HG02588 (cell line): Measurements from ENCODE around the gene ZNF132.
"Not testable (repeated sequence)": the region's sequence is repeated elsewhere in the genome, so short reads cannot be mapped to it uniquely, and the experiment has no call there.

Source experiments
- ATAC-seq: cut with Tn5 transposase; IDR thresholded peaks from one replicate; pipeline ENCODE4 v1.9.1; 2021; ENCODE audit warnings: mild to moderate bottlenecking, moderate library complexity; ENCODE audit not compliant: unreplicated experiment

The ZNF132 gene

GRCh38 chr19:58408152-58409009 lies 31.6 kb downstream of the ZNF132 start, which contains the start of gene ZNF584:
TSS of gene ZNF584 (plus strand) at chr19:58408649. CDS start at chr19:58409148, 499 bp downstream.
- peak; percentile 89 for ATAC-seq

- no peak for ATAC-seq
Measured at GRCh38 chr19:58407658-58408151, 32.2 kb downstream of the ZNF132 start.

- no peak for ATAC-seq
Measured at GRCh38 chr19:58406818-58407657, 32.9 kb downstream of the ZNF132 start.

GRCh38 chr19:58403920-58404478 lies 36.0 kb downstream of the ZNF132 start:
- not testable (repeated sequence) for ATAC-seq

- no peak for ATAC-seq
Measured at GRCh38 chr19:58401840-58402421, 38.0 kb downstream of the ZNF132 start.

GRCh38 chr19:58400916-58401839 lies 38.8 kb downstream of the ZNF132 start:
- peak; percentile 96 for ATAC-seq

- ATAC-seq, result no peak
Measured at GRCh38 chr19:58400316-58400915, 39.5 kb downstream of the ZNF132 start.

- ATAC-seq, result no peak
Measured at GRCh38 chr19:58399903-58400302, 40.0 kb downstream of the ZNF132 start.

- no peak for ATAC-seq
Measured at GRCh38 chr19:58398545-58398944, 41.4 kb downstream of the ZNF132 start.

- ATAC-seq, result no peak
Measured at GRCh38 chr19:58398087-58398486, 41.9 kb downstream of the ZNF132 start.

- ATAC-seq, result no peak
Measured at GRCh38 chr19:58397533-58398037, 42.4 kb downstream of the ZNF132 start.

- ATAC-seq, result no peak
Measured at GRCh38 chr19:58396691-58397532, 43.0 kb downstream of the ZNF132 start.

- ATAC-seq, result no peak
Measured at GRCh38 chr19:58395979-58396627, 43.9 kb downstream of the ZNF132 start.

- ATAC-seq, result no peak
Measured at GRCh38 chr19:58395220-58395978, 44.6 kb downstream of the ZNF132 start, which contains the start of gene RNF225. TSS of gene RNF225 (plus strand) at chr19:58395656. CDS start at chr19:58396090, 434 bp downstream.

GRCh38 chr19:58394821-58395219 lies 45.1 kb downstream of the ZNF132 start:
- no peak for ATAC-seq

GRCh38 chr19:58393725-58394033 lies 46.3 kb downstream of the ZNF132 start:
- no peak for ATAC-seq
